Brain microvascular endothelial cell (primary cell): ENCODE results near the gene CCAR1.

ENCODE experiments used
- DNase-seq: peaks from one replicate; pipeline ENCODE4 v3.0.0-alpha.2; 2020
- H3K27ac ChIP-seq: fragments of 250-450 bp; sonication (Bioruptor Pico); 2 replicates; pipeline ENCODE4 v1.5.1; 2020; ENCODE audit warnings: mild to moderate bottlenecking, moderate library complexity
- H3K27me3 ChIP-seq: fragments of 250-450 bp; sonication (Bioruptor Pico); replicated peaks from 2 replicates; pipeline ENCODE4 v1.5.1; 2020; ENCODE audit warnings: mild to moderate bottlenecking
- H3K36me3 ChIP-seq: fragments of 250-450 bp; sonication (Bioruptor Pico); replicated peaks from 2 replicates; pipeline ENCODE4 v1.5.1; 2020; ENCODE audit warnings: mild to moderate bottlenecking
- H3K4me3 ChIP-seq: 2 replicates; pipeline ENCODE4 v1.5.1; 2011; ENCODE audit warnings: low read depth, mild to moderate bottlenecking, control low read depth, low read length, moderate library complexity
- in situ Hi-C: cut with HindIII; loops from 2 replicates; pipeline ENCODE4 v1.10.0; 2017; ENCODE audit warnings: low sequenced_read_pairs, low pct_ligation_motif_present
- TF ChIP-seq, protein P1 (sequence below): IDR thresholded peaks from 2 replicates; pipeline ENCODE4 v1.5.1; 2011; ENCODE audit warnings: low read depth, mild to moderate bottlenecking, moderate library complexity, low read length, control low read depth, inconsistent platforms; ENCODE audit errors: missing control alignments

The CCAR1 gene

DNA sequence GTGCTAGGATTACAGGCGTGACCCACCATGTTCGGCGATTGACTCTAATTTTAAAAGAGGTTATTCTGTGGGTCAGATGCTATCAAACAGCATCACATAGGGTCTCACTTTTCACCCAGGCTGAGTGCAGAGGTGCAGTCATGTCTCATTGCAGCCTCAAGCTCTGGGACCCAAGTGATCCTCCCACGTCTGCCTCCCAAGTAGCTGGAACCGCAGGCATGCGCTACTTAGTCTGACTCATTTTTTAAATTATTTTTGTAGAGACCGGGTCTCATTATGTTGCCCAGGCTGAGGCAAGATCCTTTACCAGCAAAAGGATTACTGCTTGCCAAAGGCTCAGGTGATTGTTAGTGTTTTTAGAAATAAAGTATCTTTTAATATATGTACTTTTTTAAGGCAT is 63.4 kb downstream of the CCAR1 start:
- TF ChIP-seq, protein P1, sequence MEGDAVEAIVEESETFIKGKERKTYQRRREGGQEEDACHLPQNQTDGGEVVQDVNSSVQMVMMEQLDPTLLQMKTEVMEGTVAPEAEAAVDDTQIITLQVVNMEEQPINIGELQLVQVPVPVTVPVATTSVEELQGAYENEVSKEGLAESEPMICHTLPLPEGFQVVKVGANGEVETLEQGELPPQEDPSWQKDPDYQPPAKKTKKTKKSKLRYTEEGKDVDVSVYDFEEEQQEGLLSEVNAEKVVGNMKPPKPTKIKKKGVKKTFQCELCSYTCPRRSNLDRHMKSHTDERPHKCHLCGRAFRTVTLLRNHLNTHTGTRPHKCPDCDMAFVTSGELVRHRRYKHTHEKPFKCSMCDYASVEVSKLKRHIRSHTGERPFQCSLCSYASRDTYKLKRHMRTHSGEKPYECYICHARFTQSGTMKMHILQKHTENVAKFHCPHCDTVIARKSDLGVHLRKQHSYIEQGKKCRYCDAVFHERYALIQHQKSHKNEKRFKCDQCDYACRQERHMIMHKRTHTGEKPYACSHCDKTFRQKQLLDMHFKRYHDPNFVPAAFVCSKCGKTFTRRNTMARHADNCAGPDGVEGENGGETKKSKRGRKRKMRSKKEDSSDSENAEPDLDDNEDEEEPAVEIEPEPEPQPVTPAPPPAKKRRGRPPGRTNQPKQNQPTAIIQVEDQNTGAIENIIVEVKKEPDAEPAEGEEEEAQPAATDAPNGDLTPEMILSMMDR, result no peak
- peak; percentile 35 for DNase-seq
- Histone ChIP-seq H3K27ac (no peak overlapping the region), H3K4me3 (no peak overlapping the region), H3K27me3 (no peaks in the 10 kb centered on the region), H3K36me3 (peaks cover 64% of the 10 kb centered on the region)
- in situ Hi-C loops, result no loop called here

GRCh38 chr10:68787813-68788212 is 66.8 kb downstream of the CCAR1 start:
- in situ Hi-C loops, result no loop called here
- TF ChIP-seq, protein P1, result no peak
- no peak for DNase-seq
- H3K27me3 ChIP-seq, result no peaks in the 10 kb centered on the region
- no peak overlapping the region for H3K27ac ChIP-seq
- H3K36me3 ChIP-seq, result peaks cover 55% of the 10 kb centered on the region
- no peak overlapping the region for H3K4me3 ChIP-seq

DNA sequence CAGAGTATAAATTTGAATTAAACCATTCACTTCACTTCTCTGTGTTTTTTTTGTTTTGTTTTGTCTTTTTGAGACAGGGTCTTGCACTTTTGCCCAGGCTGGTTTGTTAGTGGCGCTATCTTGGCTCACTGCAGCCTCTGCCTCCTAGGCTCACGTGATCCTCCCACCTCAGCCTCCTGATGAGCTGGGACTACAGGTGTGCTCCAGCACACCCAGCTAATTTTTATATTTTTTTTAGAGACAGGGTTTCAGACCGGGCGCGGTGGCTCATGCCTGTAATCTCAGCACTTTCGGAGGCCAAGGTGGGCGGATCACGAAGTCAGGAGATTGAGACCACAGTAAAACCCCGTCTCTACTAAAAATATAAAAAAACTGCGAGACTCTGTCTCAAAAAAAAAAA is 69.4 kb downstream of the CCAR1 start:
- DNase-seq, result no peak
- TF ChIP-seq, protein P1, result no peak
- Histone ChIP-seq H3K4me3 (no peak overlapping the region), H3K36me3 (peaks cover 55% of the 10 kb centered on the region), H3K27me3 (no peaks in the 10 kb centered on the region), H3K27ac (no peak overlapping the region)
- in situ Hi-C loops, result no loop called here

GRCh38 chr10:68792115-68792514 is 71.1 kb downstream of the CCAR1 start:
- TF ChIP-seq, protein P1, result no peak
- Histone ChIP-seq H3K27ac (no peak overlapping the region), H3K27me3 (no peaks in the 10 kb centered on the region), H3K4me3 (no peak overlapping the region), H3K36me3 (peaks cover 39% of the 10 kb centered on the region)
- DNase-seq, result no peak
- in situ Hi-C loops, result no loop called here

DNA sequence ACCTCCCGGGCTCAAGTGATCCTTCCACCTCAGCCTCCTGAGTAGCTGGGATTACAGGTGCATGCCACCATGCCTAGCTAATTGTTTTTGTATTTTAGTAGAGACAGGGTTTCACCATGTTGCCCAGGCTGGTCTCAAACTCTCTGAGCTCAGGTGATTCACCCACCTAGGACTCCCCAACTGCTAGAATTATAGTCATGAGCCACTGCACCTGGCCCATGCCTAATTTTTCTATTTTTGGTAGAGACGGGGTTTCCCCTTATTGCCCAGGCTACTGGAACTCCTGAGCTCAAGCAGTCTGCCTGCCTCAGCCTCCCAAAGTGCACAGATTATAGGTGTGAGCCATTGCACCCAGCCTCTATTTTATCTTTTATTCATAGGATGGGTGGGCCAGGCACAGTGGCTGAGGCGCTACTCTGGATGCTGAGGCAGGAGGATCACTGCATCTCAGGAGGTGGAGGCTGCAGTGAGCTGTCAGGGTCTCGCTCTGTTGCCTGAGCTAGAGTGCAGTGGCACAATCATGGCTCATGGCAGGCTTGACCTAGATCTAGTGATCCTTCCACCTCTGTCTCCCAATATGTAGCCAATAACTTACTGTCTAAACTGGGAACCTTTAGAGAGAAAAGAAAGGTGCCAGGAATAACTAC is 75.0 kb downstream of the CCAR1 start:
- DNase-seq, result no peak
- Histone ChIP-seq H3K27me3 (no peaks in the 10 kb centered on the region), H3K4me3 (no peak overlapping the region), H3K36me3 (peaks cover 12% of the 10 kb centered on the region), H3K27ac (no peak overlapping the region)
- in situ Hi-C loops, result no loop called here
- TF ChIP-seq, protein P1, result no peak

- TF ChIP-seq, protein P1, result no peak
- no peak for DNase-seq
- Histone ChIP-seq H3K27me3 (no peaks in the 10 kb centered on the region), H3K4me3 (no peak overlapping the region), H3K36me3 (peaks cover 12% of the 10 kb centered on the region), H3K27ac (no peak overlapping the region)
- in situ Hi-C loops, result no loop called here
Observed at GRCh38 chr10:68796605-68797004, 75.6 kb downstream of the CCAR1 start.
